GM10248 (cell line): ENCODE measurements around the gene MTA1.

Experiments used
- CTCF ChIA-PET: fragments of 300-600 bp; sonication (Branson Sonifier 250); formaldehyde crosslinking; extraction: SDS; loops from one replicate; lab custom pipeline; 2021; ENCODE audit warnings: antibody characterized with exemption; lab: Yijun Ruan, JAX
- POLR2A ChIA-PET: fragments of 350-650 bp; sonication (Branson Sonifier 250); formaldehyde crosslinking; extraction: SDS; loops from one replicate; lab custom pipeline; 2020; ENCODE audit warnings: antibody characterized with exemption; lab: Yijun Ruan, JAX
- DNase-seq: peaks from one replicate; pipeline ENCODE4 v3.0.0; 2012; ENCODE audit errors: extremely low spot score
- CTCF ChIP-seq: IDR thresholded peaks from 2 replicates; pipeline ENCODE4 v1.5.1; 2012; ENCODE audit warnings: mild to moderate bottlenecking, low read depth; ENCODE audit errors: extremely low read depth, missing control alignments, control extremely low read depth

The MTA1 gene

DNA sequence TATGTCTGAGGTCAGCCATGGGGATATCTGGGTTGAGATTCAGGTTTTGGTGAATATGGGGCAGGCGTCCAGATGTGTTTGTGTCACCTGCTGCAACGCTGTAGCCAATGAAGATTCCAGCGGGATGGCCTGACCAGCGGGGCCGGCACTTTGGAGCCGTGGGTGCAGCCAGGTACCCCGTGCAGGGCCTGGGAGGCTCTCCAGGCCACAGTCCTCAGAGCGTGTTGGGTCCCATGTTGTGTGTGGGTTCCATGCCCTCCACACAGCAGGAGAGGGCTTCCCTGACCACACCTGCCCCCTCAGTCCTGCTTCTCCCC is 24.1 kb upstream of the MTA1 start:
- ChIA-PET POLR2A (no interaction called here), CTCF (interaction anchor here (3.7 kb wide), 1 partner anchor 25 kb away, joined by 13 read pairs; no protein-coding TSS in a partner anchor)
- no peak for TF ChIP-seq CTCF
- DNase-seq: no peak

DNA sequence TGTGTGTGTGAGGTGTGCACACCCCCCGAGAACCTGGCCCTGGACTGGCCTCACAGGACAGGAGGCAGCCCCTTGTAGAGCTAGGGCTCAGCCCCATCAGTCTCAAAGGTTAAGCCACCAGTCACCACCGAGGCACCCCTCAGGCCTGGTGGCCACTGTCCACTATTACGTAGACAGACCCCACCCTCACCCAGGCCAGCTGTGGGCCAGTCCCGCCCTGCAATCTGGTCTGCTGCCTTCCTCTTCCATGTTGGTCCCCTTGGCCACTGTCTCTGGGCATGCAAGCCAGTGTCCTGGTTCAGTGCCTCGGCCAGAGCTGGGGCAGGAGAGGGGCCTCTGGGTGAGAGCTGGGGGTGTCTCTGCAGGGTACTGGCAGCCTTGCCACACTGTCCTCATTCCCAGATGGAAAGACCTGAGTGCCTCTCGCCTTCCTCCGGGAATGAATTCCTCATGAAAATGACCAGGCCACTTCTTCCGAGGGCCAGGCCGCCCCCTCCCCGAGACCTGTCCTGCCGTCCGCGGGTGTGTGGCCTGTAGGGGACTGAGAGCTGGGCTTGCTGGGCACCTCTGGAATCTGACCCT is 22.2 kb upstream of the MTA1 start:
- ChIA-PET POLR2A (interaction anchor here (0.8 kb wide), 1 partner anchor 97 kb away, joined by 3 read pairs; the partner anchor contains the start of gene BRF1), CTCF (interaction anchor here (1.0 to 3.7 kb wide), 4 partner anchors 27 to 134 kb away, joined by 3 to 13 read pairs (median 3); no protein-coding TSS in a partner anchor)
- no peak for DNase-seq
- no peak for TF ChIP-seq CTCF

DNA sequence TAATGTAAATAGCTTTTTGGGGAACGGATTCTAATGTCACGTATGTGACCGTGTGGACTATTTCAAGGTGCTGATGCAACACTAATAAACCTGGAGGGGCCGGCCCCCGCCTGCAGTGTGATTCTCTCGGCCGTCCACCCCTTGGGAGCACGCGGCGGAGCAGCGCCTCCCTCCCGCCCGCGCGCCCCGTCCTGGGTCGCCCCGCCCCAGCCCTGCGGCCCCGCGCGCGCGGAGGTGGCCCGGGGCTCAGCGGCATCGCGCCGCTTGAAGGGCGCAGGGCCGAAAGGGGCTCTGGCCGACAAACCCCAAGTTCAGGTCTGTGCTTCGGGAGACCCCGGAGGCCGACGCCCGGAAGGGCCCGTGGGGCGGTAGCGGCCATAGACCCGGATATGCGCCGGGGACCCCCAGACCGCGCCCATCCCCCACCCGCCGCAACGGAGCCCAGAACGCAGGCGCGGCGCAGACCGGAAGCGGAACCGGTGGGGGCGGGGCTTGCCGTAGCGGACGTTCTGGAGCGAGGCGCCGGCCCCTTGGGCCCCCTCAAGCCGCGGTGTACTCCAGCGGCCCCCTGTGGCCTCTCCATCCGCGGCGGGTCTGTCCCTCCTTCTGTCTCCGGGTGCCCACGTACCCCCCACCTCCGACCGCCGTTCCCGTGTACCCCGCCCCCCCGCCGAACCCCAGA is 21.4 kb upstream of the MTA1 start, which contains the start of gene TEX22:
Gene TEX22, plus strand, starts transcription at position 495 of the 682 bp plus-strand sequence. CDS start 803 bp downstream, outside the sequence.
- DNase-seq: peak; percentile 96
- CTCF ChIA-PET: interaction anchor here (1.0 to 3.7 kb wide), 5 partner anchors 28 to 133 kb away, joined by 3 to 13 read pairs (median 3); no protein-coding TSS in a partner anchor
- peak; percentile 23 for TF ChIP-seq CTCF
- POLR2A ChIA-PET: interaction anchor here (0.8 kb wide), 1 partner anchor 97 kb away, joined by 3 read pairs; the partner anchor contains the start of gene BRF1

DNA sequence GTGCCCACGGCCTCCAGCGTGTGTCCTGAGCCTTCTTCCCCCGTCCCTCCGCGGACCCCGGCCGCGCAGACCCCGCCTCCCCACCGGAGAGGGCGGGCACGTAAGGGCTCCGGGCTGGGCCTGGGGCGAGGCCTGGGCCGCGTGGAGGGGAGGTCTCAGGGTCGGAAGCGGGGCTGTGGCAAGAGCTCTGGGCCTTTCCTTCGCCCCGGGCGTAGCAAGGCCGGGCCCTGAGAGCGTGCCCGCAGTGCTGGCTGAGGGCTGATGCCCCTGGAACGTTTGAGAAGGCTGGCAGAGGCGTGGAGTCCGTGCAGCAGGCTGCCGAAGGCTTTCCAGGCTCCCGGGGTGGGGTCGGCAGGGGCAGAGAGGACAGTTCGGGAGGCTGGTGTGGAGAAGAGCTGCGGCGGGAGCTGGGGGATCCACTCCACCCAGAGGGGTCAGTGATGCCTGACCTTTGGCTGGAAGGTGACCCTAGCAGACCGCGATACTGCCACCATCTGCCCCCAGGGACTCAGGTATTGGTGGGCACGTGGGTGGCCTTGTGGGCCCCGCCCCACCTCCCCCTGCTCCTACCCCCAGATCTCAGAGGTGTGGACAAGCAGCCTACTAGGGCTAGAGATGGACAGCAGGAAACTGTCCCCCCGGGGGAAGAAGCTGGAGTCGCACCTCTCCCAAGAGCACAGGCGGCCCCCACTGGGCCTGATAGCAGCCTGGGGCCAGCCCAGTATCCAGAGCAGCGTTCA is 20.7 kb upstream of the MTA1 start:
- TF ChIP-seq CTCF: no peak
- ChIA-PET CTCF (interaction anchor here (1.3 to 2.0 kb wide), 4 partner anchors 28 to 91 kb away, joined by 3 to 9 read pairs (median 6); no protein-coding TSS in a partner anchor), POLR2A (no interaction called here)

GRCh38 chr14:105399466-105399775 is 20.2 kb upstream of the MTA1 start:
- CTCF ChIA-PET: interaction anchor here (1.1 to 2.0 kb wide), 5 partner anchors 29 to 90 kb away, joined by 3 to 9 read pairs (median 6); no protein-coding TSS in a partner anchor
- no peak for TF ChIP-seq CTCF
- no peak for DNase-seq
- POLR2A ChIA-PET: no interaction called here

More for the DNA sequence above, 20.7 kb upstream of the MTA1 start:
- DNase-seq: no peak

DNA sequence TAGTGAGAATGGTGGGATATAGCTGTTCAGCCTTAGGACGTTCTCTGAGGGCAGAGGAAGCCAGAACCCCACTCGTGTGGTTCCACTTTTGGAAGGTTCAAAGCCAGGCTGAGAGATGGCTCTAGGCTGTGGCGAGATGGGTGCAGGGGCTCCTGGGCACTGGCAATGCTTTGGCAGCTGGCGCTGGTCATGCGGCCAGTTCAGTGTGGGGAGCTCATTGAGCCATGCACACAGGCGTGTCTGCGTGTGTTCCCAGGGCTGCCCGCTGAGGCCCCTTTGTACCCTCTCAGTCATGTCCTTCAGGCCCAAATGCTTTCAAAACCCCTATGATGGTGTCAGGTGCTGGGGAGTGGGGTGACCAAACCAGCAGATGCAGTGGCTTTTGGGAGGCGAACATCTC is 19.6 kb upstream of the MTA1 start:
- ChIA-PET POLR2A (no interaction called here), CTCF (interaction anchor here (1.1 to 2.0 kb wide), 5 partner anchors 29 to 90 kb away, joined by 3 to 9 read pairs (median 6); no protein-coding TSS in a partner anchor)
- DNase-seq: no peak
- TF ChIP-seq CTCF: no peak
